Naive thymus-derived CD4-positive, alpha-beta T cell (primary cell): ENCODE data around the gene IL20. TPM values are rescaled to one million over a fixed set of nuclear protein-coding genes. Genes with fewer than 3 reads are reported as not detected.

Experiments
- ATAC-seq: fragments of 150-1000 bp; cut with Tn5 transposase; 2 replicates; pipeline ENCODE4 v1.10.0; 2021; ENCODE audit warnings: mild to moderate bottlenecking, moderate library complexity
- CTCF ChIA-PET: fragments of 350-600 bp; sonication (Branson Sonifier 250); formaldehyde crosslinking; loops from one replicate; lab custom pipeline; 2021; ENCODE audit warnings: antibody characterized with exemption; lab: Charles Lee
- POLR2A ChIA-PET: fragments of 350-600 bp; sonication (Branson Sonifier 250); formaldehyde crosslinking; loops from one replicate; lab custom pipeline; 2021; ENCODE audit warnings: antibody characterized with exemption, inconsistent platforms; lab: Charles Lee
- DNase-seq, 9 donors: peaks; one replicate each; pipeline versions ENCODE4 v3.0.0 to v3.0.0-alpha.2; 2020 to 2022; ENCODE audit warnings: mixed read lengths in 1 of 9
- H3K27ac ChIP-seq: one replicate; pipeline ENCODE4 v1.7.0; 2013; ENCODE audit warnings: mild to moderate bottlenecking, low read depth, low read length, moderate library complexity
- H3K27me3 ChIP-seq, 2 donors: one replicate each; pipeline ENCODE4 v1.7.0; 2013; ENCODE audit warnings: low read length in 2 of 2, mild to moderate bottlenecking in 2 of 2, moderate library complexity in 2 of 2; ENCODE audit not compliant: control insufficient read depth in 2 of 2, insufficient read depth in 2 of 2
- H3K36me3 ChIP-seq, 3 experiments: 1 replicate in 2 of 3; 2 replicates in 1 of 3; pipeline ENCODE4 v1.7.0; 2013; ENCODE audit warnings: low read length in 3 of 3, mild to moderate bottlenecking in 3 of 3, moderate library complexity in 1 of 3; ENCODE audit not compliant: insufficient read depth in 3 of 3, control insufficient read depth in 2 of 3
- H3K4me1 ChIP-seq, 2 donors: one replicate each; pipeline ENCODE4 v1.7.0; 2013; ENCODE audit warnings: low read length in 2 of 2, mild to moderate bottlenecking in 2 of 2, moderate library complexity in 1 of 2; ENCODE audit not compliant: control insufficient read depth in 2 of 2, insufficient read depth in 2 of 2
- H3K4me3 ChIP-seq: 2 replicates; pipeline ENCODE4 v1.7.0; 2013; ENCODE audit warnings: mild to moderate bottlenecking, low read length
- H3K9me3 ChIP-seq, 3 experiments: 1 replicate in 2 of 3; 2 replicates in 1 of 3; pipeline ENCODE4 v1.7.0; 2013; ENCODE audit warnings: low read length in 3 of 3; ENCODE audit not compliant: control insufficient read depth in 2 of 3
- H3K27ac Mint-ChIP-seq, 9 donors: one replicate each; pipeline ENCODE4 v1.8.0; 2020 to 2022; ENCODE audit warnings: mixed read lengths in 9 of 9, mild to moderate bottlenecking in 8 of 9, moderate library complexity in 5 of 9, inconsistent platforms in 2 of 9
- H3K27me3 Mint-ChIP-seq, 5 donors: one replicate each; pipeline ENCODE4 v1.8.0; 2021 to 2022; ENCODE audit warnings: mixed read lengths in 5 of 5, mild to moderate bottlenecking in 1 of 5
- H3K36me3 Mint-ChIP-seq, 5 donors: one replicate each; pipeline ENCODE4 v1.8.0; 2020 to 2022; ENCODE audit warnings: mixed read lengths in 5 of 5, mild to moderate bottlenecking in 3 of 5, inconsistent platforms in 1 of 5
- H3K4me1 Mint-ChIP-seq, 7 donors: one replicate each; pipeline ENCODE4 v1.8.0; 2020 to 2022; ENCODE audit warnings: mixed read lengths in 7 of 7, mild to moderate bottlenecking in 3 of 7, inconsistent platforms in 1 of 7
- H3K4me3 Mint-ChIP-seq, 10 donors: one replicate each; pipeline ENCODE4 v1.8.0; 2020 to 2022; ENCODE audit warnings: mild to moderate bottlenecking in 10 of 10, mixed read lengths in 10 of 10, moderate library complexity in 6 of 10, inconsistent platforms in 2 of 10
- H3K9me3 Mint-ChIP-seq, 11 donors: one replicate each; pipeline ENCODE4 v1.8.0; 2020 to 2022; ENCODE audit warnings: mixed read lengths in 11 of 11, mild to moderate bottlenecking in 4 of 11, inconsistent platforms in 1 of 11, moderate library complexity in 1 of 11
- intact Hi-C, 2 donors: fragments of 100-400 bp; cut with micrococcal nuclease; formaldehyde crosslinking; loops; one replicate each; pipeline ENCODE4 v1.15.1; 2023
- polyA plus RNA-seq, 2 donors: library from polyadenylated mRNA; unstranded; fragments of 300-500 nt; fragmentation: Illumina TruSeq; gene quantifications; one replicate each; pipeline ENCODE4 v1.2.3, GENCODE V29; 2021
- total RNA-seq, 6 experiments: library from RNA in 5 of 6; stranded (reverse) in 5 of 6; gene quantifications; 1 replicate in 5 of 6; 2 replicates in 1 of 6; pipeline ENCODE4 v1.2.3 and lab custom pipeline; 2021 to 2026

IL20 gene
- total and polyA plus RNA-seq, 7 experiments from 2014 or later: not detected

DNA sequence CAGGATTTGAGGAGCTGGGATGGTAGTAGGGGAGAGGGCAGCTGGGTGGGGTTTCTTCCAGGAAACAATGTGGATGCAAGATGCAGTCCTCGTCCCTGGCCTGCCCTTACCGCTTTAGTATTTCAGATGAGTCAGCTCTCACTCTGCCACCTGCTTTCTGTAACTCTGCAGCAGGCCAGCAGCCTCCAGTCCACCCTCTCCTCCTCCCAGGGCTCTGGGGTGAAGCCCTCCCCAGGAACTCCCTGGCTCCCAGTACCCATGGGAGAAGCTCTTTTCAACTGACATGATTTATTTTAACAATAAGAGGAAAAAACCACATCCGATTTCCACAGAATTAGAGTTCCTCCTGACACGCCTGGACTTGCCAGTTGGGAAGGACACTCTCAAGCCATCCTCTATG lies 39.0 kb upstream of the IL20 start:
- peaks cover 0 to 4% (median 0%) of the 10 kb centered on the region in 11 donors for H3K9me3 Mint-ChIP-seq
- intact Hi-C loops: no loop called here
- ChIA-PET POLR2A (interaction anchor here (1.0 to 1.3 kb wide), 2 partner anchors 9 to 21 kb away, joined by 3 to 6 read pairs; no protein-coding TSS in a partner anchor), CTCF (interaction anchor here (1.2 to 2.0 kb wide), 2 partner anchors 83 to 111 kb away, joined by 5 to 6 read pairs; no protein-coding TSS in a partner anchor)
- H3K4me1 Mint-ChIP-seq: peaks cover 21 to 56% (median 48%) of the 10 kb centered on the region in 7 donors
- Histone ChIP-seq H3K4me3 (no peak overlapping the region), H3K36me3 (no peaks in the 10 kb centered on the region), H3K27me3 (no peaks in the 10 kb centered on the region), H3K4me1 (peaks cover 22 to 32% of the 10 kb centered on the region in 2 donors), H3K27ac (no peak overlapping the region), H3K9me3 (no peaks in the 10 kb centered on the region)
- ATAC-seq: no peak
- H3K36me3 Mint-ChIP-seq: peaks cover 0 to 4% (median 0%) of the 10 kb centered on the region in 5 donors
- H3K27ac Mint-ChIP-seq: peak overlapping the region in 2 of 9 donors; percentile 1 to 78
- no peak for DNase-seq
- H3K27me3 Mint-ChIP-seq: peaks cover 0 to 3% (median 0%) of the 10 kb centered on the region in 5 donors
- no peak overlapping the region for H3K4me3 Mint-ChIP-seq

GRCh38 chr1:206828061-206828460 lies 37.4 kb upstream of the IL20 start:
- peaks cover 22 to 32% of the 10 kb centered on the region in 2 donors for H3K4me1 ChIP-seq
- H3K27ac Mint-ChIP-seq: peak overlapping the region in 6 of 9 donors; percentile 45 to 87 (median 76)
- no peaks in the 10 kb centered on the region for H3K9me3 ChIP-seq
- no peak overlapping the region for H3K4me3 ChIP-seq
- no peaks in the 10 kb centered on the region for H3K27me3 ChIP-seq
- no peak for ATAC-seq
- H3K9me3 Mint-ChIP-seq: peaks cover 0 to 4% (median 0%) of the 10 kb centered on the region in 11 donors
- H3K36me3 Mint-ChIP-seq: peaks cover 0 to 4% (median 0%) of the 10 kb centered on the region in 5 donors
- H3K4me1 Mint-ChIP-seq: peaks cover 28 to 68% (median 56%) of the 10 kb centered on the region in 7 donors
- no peaks in the 10 kb centered on the region for H3K36me3 ChIP-seq
- ChIA-PET CTCF (no interaction called here), POLR2A (interaction anchor here (1.4 to 2.8 kb wide), 6 partner anchors 11 to 93 kb away, joined by 4 to 8 read pairs (median 6); no protein-coding TSS in a partner anchor)
- no peak overlapping the region for H3K27ac ChIP-seq
- intact Hi-C loops: loop anchor here in 1 of 2 donors (2.0 kb wide), 1 partner anchor 19 kb away; no protein-coding TSS in a partner anchor
- no peak overlapping the region for H3K4me3 Mint-ChIP-seq
- H3K27me3 Mint-ChIP-seq: peaks cover 0 to 3% (median 0%) of the 10 kb centered on the region in 5 donors
- no peak for DNase-seq

GRCh38 chr1:206828765-206829164 lies 36.7 kb upstream of the IL20 start:
- Histone ChIP-seq H3K4me1 (peaks cover 22 to 32% of the 10 kb centered on the region in 2 donors), H3K27me3 (no peaks in the 10 kb centered on the region), H3K27ac (no peak overlapping the region), H3K36me3 (no peaks in the 10 kb centered on the region), H3K4me3 (no peak overlapping the region), H3K9me3 (no peaks in the 10 kb centered on the region)
- POLR2A ChIA-PET: interaction anchor here (0.6 to 2.8 kb wide), 11 partner anchors 12 to 177 kb away, joined by 3 to 8 read pairs (median 4); no protein-coding TSS in a partner anchor
- intact Hi-C loops: loop anchor here (1.0 to 2.0 kb wide), 3 partner anchors 11 to 44 kb away; no protein-coding TSS in a partner anchor
- H3K27ac Mint-ChIP-seq: peak overlapping the region in 6 of 9 donors; percentile 74 to 90 (median 86)
- ATAC-seq: no peak
- H3K27me3 Mint-ChIP-seq: peaks cover 0 to 10% (median 0%) of the 10 kb centered on the region in 5 donors
- H3K9me3 Mint-ChIP-seq: peaks cover 0 to 4% (median 0%) of the 10 kb centered on the region in 11 donors
- peaks cover 0 to 4% (median 0%) of the 10 kb centered on the region in 5 donors for H3K36me3 Mint-ChIP-seq
- H3K4me3 Mint-ChIP-seq: peak overlapping the region in 7 of 10 donors; percentile 53 to 76 (median 67)
- CTCF ChIA-PET: interaction anchor here (0.6 to 1.1 kb wide), 4 partner anchors 11 to 1082 kb away, joined by 3 read pairs; no protein-coding TSS in a partner anchor
- no peak for DNase-seq
- peaks cover 29 to 73% (median 61%) of the 10 kb centered on the region in 7 donors for H3K4me1 Mint-ChIP-seq

DNA sequence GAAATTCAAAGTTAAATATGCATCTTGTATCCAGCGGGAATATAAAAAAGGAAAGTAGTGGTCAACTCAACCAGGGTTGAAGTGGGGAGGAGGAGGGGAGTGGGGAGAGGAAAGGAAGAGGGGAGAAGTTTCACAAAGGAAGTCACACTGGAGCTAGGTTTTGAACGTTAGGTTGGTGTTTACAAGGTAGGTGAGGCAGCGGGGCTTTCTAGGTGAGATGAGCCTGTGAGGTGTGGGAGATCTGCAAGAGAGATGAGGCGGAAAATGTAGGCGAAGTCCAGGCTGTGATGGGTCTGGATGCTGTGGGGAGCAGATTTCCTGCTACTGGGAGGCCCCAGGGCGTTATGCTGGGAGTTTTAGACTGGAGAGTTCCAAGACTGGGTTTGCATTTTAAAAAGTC lies 36.1 kb upstream of the IL20 start:
- peaks cover 26 to 72% (median 57%) of the 10 kb centered on the region in 7 donors for H3K4me1 Mint-ChIP-seq

GRCh38 chr1:206829875-206830274 lies 35.5 kb upstream of the IL20 start:
- H3K4me3 ChIP-seq: peak overlapping the region; percentile 12
- Mint-ChIP-seq H3K9me3 (peaks cover 0 to 2% (median 0%) of the 10 kb centered on the region in 11 donors), H3K4me3 (peak overlapping the region in 8 of 10 donors; percentile 5 to 83 (median 60)), H3K36me3 (peaks cover 0 to 4% (median 0%) of the 10 kb centered on the region in 5 donors), H3K27ac (peak overlapping the region in 8 of 9 donors; percentile 56 to 90 (median 83)), H3K4me1 (peaks cover 24 to 68% (median 51%) of the 10 kb centered on the region in 7 donors), H3K27me3 (peaks cover 0 to 22% (median 0%) of the 10 kb centered on the region in 5 donors)
- H3K27ac ChIP-seq: peak overlapping the region; percentile 47
- intact Hi-C loops: loop anchor here (1.0 to 2.0 kb wide), 3 partner anchors 13 to 46 kb away; no protein-coding TSS in a partner anchor
- no peaks in the 10 kb centered on the region for H3K9me3 ChIP-seq
- peaks cover 21 to 22% of the 10 kb centered on the region in 2 donors for H3K4me1 ChIP-seq
- DNase-seq (no peak), ATAC-seq (peak; percentile 60)
- no peaks in the 10 kb centered on the region for H3K36me3 ChIP-seq
- POLR2A ChIA-PET: interaction anchor here (0.5 to 2.1 kb wide), 7 partner anchors 13 to 136 kb away, joined by 3 to 8 read pairs (median 3); no protein-coding TSS in a partner anchor
- no peaks in the 10 kb centered on the region for H3K27me3 ChIP-seq
- CTCF ChIA-PET: interaction anchor here (0.6 to 0.8 kb wide), 2 partner anchors 10 to 106 kb away, joined by 3 to 4 read pairs; no protein-coding TSS in a partner anchor

More for the DNA sequence above, 36.1 kb upstream of the IL20 start:
- Mint-ChIP-seq H3K9me3 (peaks cover 0 to 2% (median 0%) of the 10 kb centered on the region in 11 donors), H3K27ac (peak overlapping the region; percentile 74 to 90 (median 83)), H3K36me3 (peaks cover 0 to 4% (median 0%) of the 10 kb centered on the region in 5 donors), H3K27me3 (peaks cover 0 to 16% (median 0%) of the 10 kb centered on the region in 5 donors), H3K4me3 (peak overlapping the region; percentile 53 to 83 (median 66))
- ATAC-seq (peak; percentile 54), DNase-seq (peak in 3 of 9 donors; percentile 7 to 25 (median 10))
- H3K4me3 ChIP-seq: peak overlapping the region; percentile 12
- H3K4me1 ChIP-seq: peaks cover 22 to 27% of the 10 kb centered on the region in 2 donors
- no peaks in the 10 kb centered on the region for H3K9me3 ChIP-seq
- peak overlapping the region; percentile 47 for H3K27ac ChIP-seq
- ChIA-PET POLR2A (interaction anchor here (0.6 to 2.8 kb wide), 11 partner anchors 11 to 137 kb away, joined by 3 to 8 read pairs (median 4); no protein-coding TSS in a partner anchor), CTCF (interaction anchor here (0.8 to 1.1 kb wide), 3 partner anchors 10 to 153 kb away, joined by 3 read pairs; no protein-coding TSS in a partner anchor)
- intact Hi-C loops: loop anchor here (1.0 to 2.0 kb wide), 3 partner anchors 12 to 45 kb away; no protein-coding TSS in a partner anchor
- H3K27me3 ChIP-seq: no peaks in the 10 kb centered on the region
- H3K36me3 ChIP-seq: no peaks in the 10 kb centered on the region

DNA sequence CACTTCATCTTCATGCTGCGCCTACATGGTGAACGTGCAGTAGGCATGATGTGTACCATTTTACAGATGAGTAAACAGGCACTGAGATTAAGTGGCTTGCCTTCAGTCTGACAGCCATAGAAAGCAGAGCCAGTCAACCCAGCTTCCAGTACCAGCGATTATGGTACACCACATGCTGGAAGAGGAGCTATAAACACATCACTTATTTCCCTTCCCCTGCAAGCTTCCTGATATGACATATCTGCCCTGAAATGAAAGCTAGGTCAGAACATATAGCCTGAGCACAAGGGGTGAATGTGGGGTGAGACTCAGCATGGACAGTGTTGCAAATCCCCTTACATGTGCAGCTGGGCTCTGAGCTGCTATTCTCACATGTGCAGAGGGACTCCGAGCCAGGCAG lies 33.8 kb upstream of the IL20 start:
- ATAC-seq (no peak), DNase-seq (no peak)
- Mint-ChIP-seq H3K36me3 (peaks cover 0 to 3% (median 0%) of the 10 kb centered on the region in 5 donors), H3K9me3 (peaks cover 0 to 1% (median 0%) of the 10 kb centered on the region in 11 donors), H3K27me3 (peaks cover 0 to 35% (median 0%) of the 10 kb centered on the region in 5 donors), H3K4me1 (peaks cover 24 to 59% (median 45%) of the 10 kb centered on the region in 7 donors), H3K4me3 (no peak overlapping the region), H3K27ac (no peak overlapping the region)
- Histone ChIP-seq H3K4me1 (peaks cover 18 to 22% of the 10 kb centered on the region in 2 donors), H3K27me3 (no peaks in the 10 kb centered on the region), H3K36me3 (no peaks in the 10 kb centered on the region), H3K9me3 (no peaks in the 10 kb centered on the region), H3K27ac (no peak overlapping the region), H3K4me3 (no peak overlapping the region)
- intact Hi-C loops: loop anchor here in 1 of 2 donors (2.0 kb wide), 1 partner anchor 13 kb away; no protein-coding TSS in a partner anchor
- CTCF ChIA-PET: interaction anchor here (0.6 to 2.5 kb wide), 10 partner anchors 15 to 251 kb away, joined by 3 to 7 read pairs (median 4); no protein-coding TSS in a partner anchor
- POLR2A ChIA-PET: interaction anchor here (0.6 to 2.7 kb wide), 5 partner anchors 10 to 119 kb away, joined by 3 to 11 read pairs (median 4); no protein-coding TSS in a partner anchor
